GM23248 (cell line): Measurements from ENCODE around the gene ARHGAP25.

ENCODE experiments used
- EZH2 ChIP-seq: fragments of 200-600 bp; sonication (generic); IDR thresholded peaks from 2 replicates; pipeline ENCODE4 v1.6.1; 2018; ENCODE audit warnings: antibody characterized with exemption, mild to moderate bottlenecking; ENCODE audit not compliant: insufficient read depth, poor library complexity, severe bottlenecking
- EZH2phosphoT487 ChIP-seq: fragments of 200-600 bp; sonication (generic); IDR thresholded peaks from 2 replicates; pipeline ENCODE4 v1.6.1; 2018; ENCODE audit warnings: antibody characterized with exemption, moderate library complexity, mild to moderate bottlenecking, low read depth; ENCODE audit not compliant: insufficient read depth

- no peak for TF ChIP-seq EZH2
- no peak for TF ChIP-seq EZH2phosphoT487
Observed at GRCh38 chr2:68698567-68699377, 35.8 kb upstream of the ARHGAP25 start.
